Adrenal gland (tissue), 5 donors: ENCODE data around the gene IQGAP3.

Experiments used
- CTCF ChIP-seq, 6 experiments: fragments of 450-650 bp in 4 of 6; fragments of 200-600 bp in 2 of 6; sonication (generic) in 1 of 6; IDR thresholded peaks; 1 replicate in 5 of 6; 2 replicates in 1 of 6; pipeline versions ENCODE4 v1.5.1 to v1.8.0; 2016 to 2021; ENCODE audit warnings: antibody characterized with exemption in 6 of 6, mild to moderate bottlenecking in 2 of 6, moderate library complexity in 1 of 6
- POLR2A ChIP-seq, 2 donors: fragments of 450-650 bp; IDR thresholded peaks; one replicate each; pipeline ENCODE4 v1.6.1; 2017; ENCODE audit warnings: antibody characterized with exemption in 2 of 2, mild to moderate bottlenecking in 2 of 2, moderate library complexity in 1 of 2
- donor health status: DM: no; HTN: no; CAD: no.

GRCh38 chr1:156547434-156547833, 24.9 kb downstream of the IQGAP3 start:
- TF ChIP-seq POLR2A (IDR thresholded peaks at IDR 0.05) (no peak), CTCF (IDR thresholded peaks at IDR 0.05) (no peak)
